Trophoblast cell (in vitro differentiated cells and primary cell): ENCODE results near the gene ITGA3.

Experiments
- DNase-seq, 2 donors: peaks; one replicate each; pipeline ENCODE4 v3.0.0-alpha.2; 2016
- H2AFZ ChIP-seq: 2 replicates; pipeline ENCODE4 v1.6.1; 2013; ENCODE audit warnings: low read length, moderate library complexity, mild to moderate bottlenecking; ENCODE audit not compliant: insufficient read depth, poor library complexity
- H2AK5ac ChIP-seq: 2 replicates; pipeline ENCODE4 v1.6.1; 2013; ENCODE audit warnings: mild to moderate bottlenecking, low read length
- H2BK120ac ChIP-seq: 2 replicates; pipeline ENCODE4 v1.6.1; 2013; ENCODE audit warnings: low read length, mild to moderate bottlenecking, moderate library complexity; ENCODE audit not compliant: insufficient read depth, poor library complexity
- H2BK12ac ChIP-seq: 2 replicates; pipeline ENCODE4 v1.6.1; 2013; ENCODE audit warnings: mild to moderate bottlenecking, low read length, moderate library complexity
- H2BK5ac ChIP-seq: 2 replicates; pipeline ENCODE4 v1.6.1; 2013; ENCODE audit warnings: low read length, low read depth, moderate library complexity, mild to moderate bottlenecking; ENCODE audit not compliant: poor library complexity
- H3K14ac ChIP-seq: 2 replicates; pipeline ENCODE4 v1.6.1; 2013; ENCODE audit warnings: mild to moderate bottlenecking, low read length
- H3K18ac ChIP-seq: 2 replicates; pipeline ENCODE4 v1.6.1; 2013; ENCODE audit warnings: mild to moderate bottlenecking, low read length
- H3K23ac ChIP-seq: 2 replicates; pipeline ENCODE4 v1.6.1; 2013; ENCODE audit warnings: low read length
- H3K27ac ChIP-seq: 2 replicates; pipeline ENCODE4 v1.5.1; 2013; ENCODE audit warnings: low read depth, mild to moderate bottlenecking, inconsistent platforms, low read length, moderate library complexity
- H3K27me3 ChIP-seq: 2 replicates; pipeline ENCODE4 v1.6.1; 2013; ENCODE audit warnings: inconsistent platforms, mild to moderate bottlenecking, low read length, moderate library complexity; ENCODE audit not compliant: insufficient read depth
- H3K36me3 ChIP-seq, 2 experiments: 1 replicate in 1 of 2; 2 replicates in 1 of 2; pipeline ENCODE4 v1.6.1; 2013; ENCODE audit warnings: low read length in 2 of 2, mild to moderate bottlenecking in 2 of 2, moderate library complexity in 1 of 2; ENCODE audit not compliant: insufficient read depth in 2 of 2, control insufficient read depth in 1 of 2
- H3K4ac ChIP-seq: 2 replicates; pipeline ENCODE4 v1.6.1; 2013; ENCODE audit warnings: low read depth, mild to moderate bottlenecking, low read length, moderate library complexity
- H3K4me1 ChIP-seq, 2 experiments: 1 replicate in 1 of 2; 2 replicates in 1 of 2; pipeline ENCODE4 v1.6.1; 2013; ENCODE audit warnings: low read length in 2 of 2, mild to moderate bottlenecking in 2 of 2, moderate library complexity in 1 of 2; ENCODE audit not compliant: insufficient read depth in 2 of 2, control insufficient read depth in 1 of 2
- H3K4me2 ChIP-seq: 2 replicates; pipeline ENCODE4 v1.6.1; 2013; ENCODE audit warnings: inconsistent platforms, mild to moderate bottlenecking, low read length, moderate library complexity
- H3K4me3 ChIP-seq: 2 replicates; pipeline ENCODE4 v1.5.1; 2013; ENCODE audit warnings: mild to moderate bottlenecking, low read depth, low read length, inconsistent platforms
- H3K79me1 ChIP-seq: one replicate; pipeline ENCODE4 v1.6.1; 2013; ENCODE audit warnings: low read length
- H3K79me2 ChIP-seq: 2 replicates; pipeline ENCODE4 v1.6.1; 2013; ENCODE audit warnings: low read length, mild to moderate bottlenecking; ENCODE audit not compliant: control insufficient read depth, insufficient read depth, poor library complexity
- H3K9ac ChIP-seq: 2 replicates; pipeline ENCODE4 v1.6.1; 2013; ENCODE audit warnings: mild to moderate bottlenecking, low read length
- H3K9me3 ChIP-seq: 2 replicates; pipeline ENCODE4 v1.6.1; 2013; ENCODE audit warnings: low read depth, mild to moderate bottlenecking, control low read depth, inconsistent platforms, low read length; ENCODE audit not compliant: insufficient read depth
- H4K12ac ChIP-seq: 2 replicates; pipeline ENCODE4 v1.6.1; 2013; ENCODE audit warnings: low read depth, mild to moderate bottlenecking, low read length, moderate library complexity
- H4K8ac ChIP-seq: 2 replicates; pipeline ENCODE4 v1.6.1; 2013; ENCODE audit warnings: low read depth, mild to moderate bottlenecking, low read length, moderate library complexity
- H4K91ac ChIP-seq: one replicate; pipeline ENCODE4 v1.6.1; 2013; ENCODE audit warnings: low read depth, mild to moderate bottlenecking, low read length, moderate library complexity
- WGBS: extraction: QIAGEN DNeasy Blood & Tissue Kit; methylation state at CpG from one replicate; pipeline ENCODE4 v1.1.7; 2013; ENCODE audit warnings: missing lambda C conversion rate; ENCODE audit not compliant: insufficient read length, insufficient coverage; ENCODE audit errors: extremely low coverage; 5-methylcytosine and 5-hydroxymethylcytosine counted together

ITGA3 gene

DNA sequence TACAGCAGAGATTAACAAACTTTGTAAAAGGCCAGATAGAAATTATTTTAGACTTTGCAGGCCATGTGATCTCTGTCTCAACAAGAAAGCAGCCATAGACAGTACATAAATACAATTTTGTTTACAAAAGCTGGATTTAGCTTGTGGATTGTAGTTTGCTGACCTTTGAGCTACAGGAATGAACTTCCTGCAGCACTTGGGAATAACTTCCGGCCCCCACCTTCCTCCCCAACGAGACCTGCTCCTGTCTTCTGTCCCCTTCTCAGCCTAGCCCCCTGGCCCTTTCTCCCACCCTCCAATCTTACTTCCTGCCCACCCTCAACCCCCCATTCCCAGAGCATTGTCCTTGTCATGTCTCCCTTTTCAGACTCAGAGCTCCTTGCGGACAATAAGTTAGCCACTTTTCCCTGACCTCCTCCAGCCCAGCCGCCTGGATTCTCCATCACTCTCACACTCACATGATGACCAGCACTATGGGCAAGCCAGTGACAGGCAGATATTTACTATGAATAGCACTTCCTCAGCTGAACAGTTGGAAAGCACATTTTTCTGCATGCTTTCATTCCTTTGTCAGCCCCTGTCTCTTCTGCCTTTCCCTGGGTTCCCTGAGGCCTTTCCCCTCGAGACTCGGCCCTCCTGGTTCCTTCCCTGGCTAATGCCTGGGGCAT is 33.3 kb upstream of the ITGA3 start:
- Histone ChIP-seq H4K8ac (no peak overlapping the region), H3K18ac (no peak overlapping the region), H3K79me2 (peaks cover 2% of the 10 kb centered on the region)

DNA sequence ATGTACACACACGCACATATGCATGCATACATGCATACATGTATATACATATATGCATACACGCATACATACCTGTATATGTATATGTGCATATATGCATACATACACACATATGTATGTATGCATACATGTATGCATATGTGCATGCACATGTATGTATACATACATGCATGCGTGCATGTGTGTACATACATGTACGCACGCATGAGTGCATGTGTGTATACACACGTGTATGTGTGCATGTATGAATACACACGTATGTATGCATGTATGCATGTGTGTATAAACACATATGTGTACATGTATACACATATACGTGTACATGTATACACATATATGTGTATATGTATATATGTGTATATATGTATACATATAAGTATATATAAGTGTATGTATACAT is 32.4 kb upstream of the ITGA3 start:
- Histone ChIP-seq H3K9me3 (no peaks in the 10 kb centered on the region), H4K91ac (no peak overlapping the region), H3K36me3 (no peaks in the 10 kb centered on the region), H2BK5ac (no peak overlapping the region), H2BK120ac (no peak overlapping the region), H3K27me3 (no peaks in the 10 kb centered on the region), H4K8ac (no peak overlapping the region), H3K79me1 (peaks cover 6% of the 10 kb centered on the region), H2BK12ac (no peak overlapping the region), H3K4me1 (peaks cover 21 to 22% of the 10 kb centered on the region in 2 experiments), H3K4me3 (no peak overlapping the region), H2AK5ac (no peak overlapping the region), H3K27ac (no peak overlapping the region), H4K12ac (no peak overlapping the region), H2AFZ (no peak overlapping the region), H3K18ac (no peak overlapping the region), H3K9ac (no peak overlapping the region), H3K4me2 (no peak overlapping the region), H3K79me2 (peaks cover 2% of the 10 kb centered on the region), H3K4ac (no peak overlapping the region), H3K14ac (no peak overlapping the region), H3K23ac (no peak overlapping the region)
- no CpG with 5 or more reads among the region's 8 CpGs for WGBS
- DNase-seq = no peak

More for the DNA sequence above, 33.3 kb upstream of the ITGA3 start:
- H3K27ac ChIP-seq = no peak overlapping the region
- H3K79me1 ChIP-seq = peaks cover 5% of the 10 kb centered on the region
- H2BK5ac ChIP-seq = no peak overlapping the region
- H3K36me3 ChIP-seq = no peaks in the 10 kb centered on the region
- H2AK5ac ChIP-seq = no peak overlapping the region
- H3K4me2 ChIP-seq = no peak overlapping the region
- H3K14ac ChIP-seq = no peak overlapping the region
- H4K12ac ChIP-seq = no peak overlapping the region
- DNase-seq = no peak
- no peak overlapping the region for H3K23ac ChIP-seq
- H3K4me3 ChIP-seq = no peak overlapping the region
- no peaks in the 10 kb centered on the region for H3K9me3 ChIP-seq
- no CpG with 5 or more reads among the region's 6 CpGs for WGBS
- no peak overlapping the region for H3K9ac ChIP-seq
- H3K27me3 ChIP-seq = no peaks in the 10 kb centered on the region
- no peak overlapping the region for H2BK120ac ChIP-seq
- peaks cover 12 to 14% of the 10 kb centered on the region in 2 experiments for H3K4me1 ChIP-seq
- H2AFZ ChIP-seq = no peak overlapping the region
- no peak overlapping the region for H2BK12ac ChIP-seq
- H3K4ac ChIP-seq = no peak overlapping the region
- no peak overlapping the region for H4K91ac ChIP-seq

DNA sequence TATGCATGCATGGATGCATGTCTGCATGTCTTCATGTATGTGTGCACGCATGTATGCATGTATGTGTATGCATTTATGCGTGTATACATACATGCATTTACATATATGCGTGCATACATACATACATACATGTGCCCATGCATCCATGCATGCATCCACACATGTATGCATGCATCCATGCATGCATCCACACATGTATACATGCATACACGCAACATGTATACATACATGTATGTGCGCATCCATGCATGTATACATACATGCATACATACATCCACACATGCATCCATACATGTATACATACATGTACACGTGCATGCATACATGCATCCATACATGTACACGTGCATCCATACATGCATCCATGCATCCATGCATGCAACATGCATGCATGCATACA is 31.1 kb upstream of the ITGA3 start:
- Histone ChIP-seq H3K14ac (no peak overlapping the region), H3K27me3 (no peaks in the 10 kb centered on the region), H3K79me1 (peaks cover 14% of the 10 kb centered on the region), H3K36me3 (no peaks in the 10 kb centered on the region), H3K9me3 (no peaks in the 10 kb centered on the region), H2AK5ac (no peak overlapping the region), H4K12ac (no peak overlapping the region), H3K79me2 (peaks cover 2% of the 10 kb centered on the region), H3K18ac (no peak overlapping the region), H3K4me3 (no peak overlapping the region), H3K4me1 (peaks cover 26 to 30% of the 10 kb centered on the region in 2 experiments), H4K91ac (no peak overlapping the region), H3K9ac (no peak overlapping the region), H3K27ac (no peak overlapping the region), H2BK120ac (no peak overlapping the region), H3K23ac (no peak overlapping the region), H4K8ac (no peak overlapping the region), H3K4ac (no peak overlapping the region), H2BK5ac (no peak overlapping the region), H2AFZ (no peak overlapping the region), H2BK12ac (no peak overlapping the region), H3K4me2 (no peak overlapping the region)
- DNase-seq = no peak
- WGBS = no CpG with 5 or more reads among the region's 7 CpGs

DNA sequence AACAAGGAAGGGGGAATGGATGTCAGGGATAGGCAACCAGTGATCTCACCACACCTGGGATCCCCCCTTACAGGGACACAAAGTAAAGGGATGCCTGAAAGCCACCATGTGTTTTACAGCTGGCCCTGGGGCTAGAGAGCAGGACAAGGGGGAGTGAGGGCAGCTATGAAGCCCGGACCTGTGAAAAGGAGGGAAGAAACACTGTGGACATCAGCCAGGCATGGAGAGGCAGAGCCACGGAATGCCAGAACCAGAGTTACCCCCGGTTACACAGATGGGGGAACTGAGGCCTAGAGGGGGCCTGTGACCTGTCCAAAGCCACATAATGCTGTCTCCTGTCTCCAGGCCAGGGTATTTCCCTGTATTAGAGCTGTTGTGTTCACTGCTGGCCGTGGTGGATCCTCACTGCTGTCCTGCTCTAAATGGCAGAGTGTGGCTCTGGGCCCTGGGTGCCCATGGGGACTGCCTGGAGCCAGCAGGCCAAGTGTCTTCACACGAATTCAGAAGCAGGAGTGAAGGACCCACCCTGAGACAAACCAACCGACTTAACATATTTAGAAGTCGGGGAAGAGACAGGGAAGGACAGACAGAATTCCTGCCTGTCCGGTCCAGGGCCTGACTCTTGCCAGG is 29.7 kb upstream of the ITGA3 start:
- no peak overlapping the region for H3K9ac ChIP-seq
- peak overlapping the region; percentile 41 for H3K14ac ChIP-seq
- peak overlapping the region; percentile 70 for H2BK12ac ChIP-seq
- peak overlapping the region; percentile 47 for H3K18ac ChIP-seq
- no peak overlapping the region for H4K12ac ChIP-seq
- no CpG with 5 or more reads among the region's 8 CpGs for WGBS
- H2AK5ac ChIP-seq = peak overlapping the region; percentile 59
- H3K4me1 ChIP-seq = peaks cover 26 to 30% of the 10 kb centered on the region in 2 experiments
- H3K79me1 ChIP-seq = peaks cover 14% of the 10 kb centered on the region
- peak overlapping the region; percentile 2 for H2BK5ac ChIP-seq
- H2AFZ ChIP-seq = peak overlapping the region; percentile 37
- no peak for DNase-seq
- no peak overlapping the region for H3K4me2 ChIP-seq
- peak overlapping the region; percentile 31 for H3K4ac ChIP-seq
- peaks cover 2% of the 10 kb centered on the region for H3K79me2 ChIP-seq
- peak overlapping the region; percentile 75 for H4K8ac ChIP-seq
- no peak overlapping the region for H3K23ac ChIP-seq
- H3K4me3 ChIP-seq = no peak overlapping the region
- H4K91ac ChIP-seq = peak overlapping the region; percentile 69
- no peaks in the 10 kb centered on the region for H3K27me3 ChIP-seq
- H3K27ac ChIP-seq = peak overlapping the region; percentile 47
- H3K9me3 ChIP-seq = no peaks in the 10 kb centered on the region
- H2BK120ac ChIP-seq = peak overlapping the region; percentile 46
- H3K36me3 ChIP-seq = no peaks in the 10 kb centered on the region
